ENCODE data around the gene GHRL. TPM values are rescaled to one million over a fixed set of nuclear protein-coding genes. Genes with fewer than 3 reads are reported as not detected.

The GHRL gene
- total and polyA plus RNA-seq, 2 donors, result 0.11 TPM; not detected in 1

GRCh38 chr3:10248984-10249748, 43.6 kb downstream of the GHRL start:
- WGBS, result 1% methylated on average over 32 of the region's 32 CpGs

GRCh38 chr3:10248184-10248983, 44.4 kb downstream of the GHRL start, which contains the start of gene TATDN2:
TATDN2 (plus strand) TSS chr3:10248459; CDS start chr3:10249201, 742 bp downstream.
- under 1% methylated on average over 79 of the region's 80 CpGs for WGBS
- Histone ChIP-seq H3K4me1 (ENCODE audit: insufficient read depth) (peaks cover 2% of the 10 kb centered on the region), H3K36me3 (ENCODE audit: insufficient read depth) (peaks cover 5% of the 10 kb centered on the region), H3K27ac (ENCODE audit: low read depth) (peak within 1 kb of the TSS; percentile 75), H3K4me3 (ENCODE audit: low read depth, low read length) (peak within 1 kb of the TSS; percentile 76)
- DNase-seq (ENCODE audit: extremely low spot score), result peak; percentile 87

More at GRCh38 chr3:10248984-10249748, 43.6 kb downstream of the GHRL start:
- Histone ChIP-seq H3K27ac (ENCODE audit: low read depth) (peak overlapping the region; percentile 23), H3K4me3 (ENCODE audit: low read depth, low read length) (peak overlapping the region; percentile 76), H3K4me1 (ENCODE audit: insufficient read depth) (peaks cover 2% of the 10 kb centered on the region), H3K36me3 (ENCODE audit: insufficient read depth) (peaks cover 5% of the 10 kb centered on the region)
- no peak for DNase-seq (ENCODE audit: extremely low spot score)

- whole genome bisulfite sequencing, result 38% methylated on average over 14 of the region's 14 CpGs
- peaks cover 2% of the 10 kb centered on the region for H3K4me1 ChIP-seq (ENCODE audit: insufficient read depth)
- DNase-seq (ENCODE audit: extremely low spot score), result no peak
- H3K4me3 ChIP-seq (ENCODE audit: low read depth, low read length), result peak overlapping the region; percentile 76
- peaks cover 5% of the 10 kb centered on the region for H3K36me3 ChIP-seq (ENCODE audit: insufficient read depth)
- no peak overlapping the region for H3K27ac ChIP-seq (ENCODE audit: low read depth)
Observed at GRCh38 chr3:10247679-10248183, 45.0 kb downstream of the GHRL start.

GRCh38 chr3:10245081-10245712, 47.5 kb downstream of the GHRL start:
- Histone ChIP-seq H3K27ac (ENCODE audit: low read depth) (no peak overlapping the region), H3K36me3 (ENCODE audit: insufficient read depth) (peaks cover 2% of the 10 kb centered on the region), H3K4me1 (ENCODE audit: insufficient read depth) (no peaks in the 10 kb centered on the region), H3K4me3 (ENCODE audit: low read depth, low read length) (no peak overlapping the region)
- WGBS, result 92% methylated on average over 6 of the region's 6 CpGs
- no peak for DNase-seq (ENCODE audit: extremely low spot score)

- DNase-seq (ENCODE audit: extremely low spot score), result no peak
- 95% methylated on average over 3 of the region's 3 CpGs for WGBS
- Histone ChIP-seq H3K4me3 (ENCODE audit: low read depth, low read length) (no peak overlapping the region), H3K36me3 (ENCODE audit: insufficient read depth) (peaks cover 2% of the 10 kb centered on the region), H3K4me1 (ENCODE audit: insufficient read depth) (no peaks in the 10 kb centered on the region), H3K27ac (ENCODE audit: low read depth) (no peak overlapping the region)
Observed at GRCh38 chr3:10244009-10244408, 48.7 kb downstream of the GHRL start.

- WGBS, result 79% methylated on average over 7 of the region's 7 CpGs
- H3K36me3 ChIP-seq (ENCODE audit: insufficient read depth), result peaks cover 5% of the 10 kb centered on the region
- no peak for DNase-seq (ENCODE audit: extremely low spot score)
- no peak overlapping the region for H3K27ac ChIP-seq (ENCODE audit: low read depth)
- H3K4me1 ChIP-seq (ENCODE audit: insufficient read depth), result no peaks in the 10 kb centered on the region
- no peak overlapping the region for H3K4me3 ChIP-seq (ENCODE audit: low read depth, low read length)
Observed at GRCh38 chr3:10242182-10243065, 50.3 kb downstream of the GHRL start.

- Histone ChIP-seq H3K4me3 (ENCODE audit: low read depth, low read length) (no peak overlapping the region), H3K27ac (ENCODE audit: low read depth) (no peak overlapping the region), H3K4me1 (ENCODE audit: insufficient read depth) (no peaks in the 10 kb centered on the region), H3K36me3 (ENCODE audit: insufficient read depth) (peaks cover 5% of the 10 kb centered on the region)
- no peak for DNase-seq (ENCODE audit: extremely low spot score)
- 89% methylated on average over 6 of the region's 6 CpGs for WGBS
Observed at GRCh38 chr3:10240799-10241198, 51.9 kb downstream of the GHRL start.

GRCh38 chr3:10238345-10239183, 54.2 kb downstream of the GHRL start:
- H3K4me3 ChIP-seq (ENCODE audit: low read depth, low read length), result no peak overlapping the region
- WGBS, result 89% methylated on average over 15 of the region's 15 CpGs
- DNase-seq (ENCODE audit: extremely low spot score), result no peak
- H3K27ac ChIP-seq (ENCODE audit: low read depth), result no peak overlapping the region
- H3K36me3 ChIP-seq (ENCODE audit: insufficient read depth), result peaks cover 3% of the 10 kb centered on the region
- H3K4me1 ChIP-seq (ENCODE audit: insufficient read depth), result no peaks in the 10 kb centered on the region

Small RNAs within 50 kb of the gene (small RNA-seq; reads per million reads assigned to genes)
- gene MIR378B (2.5 reads per million, percentile 88 among the genes with 10 or more reads in this experiment), gene RF02126 (not detected)

Other genes with a start within 250 kb of the GHRL start
- gene FANCD2OS, start 184.7 kb downstream of the GHRL start, total RNA-seq, result not detected
- not detected for gene FANCD2OS, start 184.7 kb downstream of the GHRL start, polyA plus RNA-seq
- gene BRK1, start 177.3 kb downstream of the GHRL start, total RNA-seq, result 82.3 TPM
- 252 TPM for gene BRK1, start 177.3 kb downstream of the GHRL start, polyA plus RNA-seq
- 50.0 TPM for gene VHL, start 151.2 kb downstream of the GHRL start, total RNA-seq
- gene VHL, start 151.2 kb downstream of the GHRL start, polyA plus RNA-seq, result 21.7 TPM
- 2.9 TPM for gene IRAK2, start 128.0 kb downstream of the GHRL start, total RNA-seq
- 4.1 TPM for gene IRAK2, start 128.0 kb downstream of the GHRL start, polyA plus RNA-seq
- 11.3 TPM for gene TATDN2, start 44.5 kb downstream of the GHRL start, total RNA-seq
- gene TATDN2, start 44.5 kb downstream of the GHRL start, polyA plus RNA-seq, result 21.7 TPM
- 92.7 TPM for gene SEC13, start 28.2 kb upstream of the GHRL start, total RNA-seq
- gene SEC13, start 28.2 kb upstream of the GHRL start, polyA plus RNA-seq, result 89.7 TPM
- 0.53 TPM for gene ATP2B2, start 212.6 kb upstream of the GHRL start, total RNA-seq
- 0.13 TPM for gene ATP2B2, start 212.6 kb upstream of the GHRL start, polyA plus RNA-seq